Nephron (organoid): ENCODE measurements around the gene CTSD.

ENCODE experiments used
- H3K27ac Mint-ChIP-seq, 3 experiments: 2 replicates each; pipeline ENCODE4 v1.8.0; 2020; ENCODE audit warnings: mixed read lengths in 3 of 3, mild to moderate bottlenecking in 2 of 3, moderate library complexity in 1 of 3
- H3K27me3 Mint-ChIP-seq: 2 replicates; pipeline ENCODE4 v1.8.0; 2021; ENCODE audit warnings: low read depth, mild to moderate bottlenecking, moderate library complexity, mixed read lengths
- H3K36me3 Mint-ChIP-seq: 2 replicates; pipeline ENCODE4 v1.8.0; 2020; ENCODE audit warnings: low read depth, mixed read lengths
- H3K4me1 Mint-ChIP-seq: 2 replicates; pipeline ENCODE4 v1.8.0; 2020; ENCODE audit warnings: mixed read lengths
- H3K4me3 Mint-ChIP-seq, 3 experiments: 2 replicates each; pipeline ENCODE4 v1.8.0; 2020; ENCODE audit warnings: mild to moderate bottlenecking in 3 of 3, mixed read lengths in 3 of 3, moderate library complexity in 2 of 3
- H3K9me3 Mint-ChIP-seq: 2 replicates; pipeline ENCODE4 v1.8.0; 2020; ENCODE audit warnings: mixed read lengths
- CTCF ChIP-seq, 3 experiments: fragments of 200-600 bp; sonication (generic); IDR thresholded peaks; one replicate each; pipeline ENCODE4 v1.5.0; 2021; ENCODE audit warnings: antibody characterized with exemption in 3 of 3; ENCODE audit not compliant: unreplicated experiment in 3 of 3

CTSD gene

GRCh38 chr11:1792461-1792860 lies 28.7 kb upstream of the CTSD start:
- H3K9me3 Mint-ChIP-seq: peaks cover 4% of the 10 kb centered on the region
- H3K4me3 Mint-ChIP-seq: no peak overlapping the region
- no peak overlapping the region for H3K27ac Mint-ChIP-seq
- TF ChIP-seq CTCF (IDR thresholded peaks at IDR 0.05; ENCODE audit: unreplicated experiment in 3 of 3): no peak
- H3K36me3 Mint-ChIP-seq: no peaks in the 10 kb centered on the region
- H3K4me1 Mint-ChIP-seq: no peaks in the 10 kb centered on the region
- peaks cover 37% of the 10 kb centered on the region for H3K27me3 Mint-ChIP-seq

GRCh38 chr11:1791912-1792311 lies 28.2 kb upstream of the CTSD start:
- Mint-ChIP-seq H3K36me3 (no peaks in the 10 kb centered on the region), H3K27me3 (peaks cover 34% of the 10 kb centered on the region), H3K4me3 (no peak overlapping the region), H3K9me3 (peaks cover 6% of the 10 kb centered on the region), H3K4me1 (no peaks in the 10 kb centered on the region), H3K27ac (no peak overlapping the region)
- no peak for TF ChIP-seq CTCF (IDR thresholded peaks at IDR 0.05; ENCODE audit: unreplicated experiment in 3 of 3)

GRCh38 chr11:1786466-1786865 lies 22.7 kb upstream of the CTSD start:
- H3K4me1 Mint-ChIP-seq: no peaks in the 10 kb centered on the region
- no peak overlapping the region for H3K4me3 Mint-ChIP-seq
- no peaks in the 10 kb centered on the region for H3K36me3 Mint-ChIP-seq
- peaks cover 28% of the 10 kb centered on the region for H3K27me3 Mint-ChIP-seq
- TF ChIP-seq CTCF (IDR thresholded peaks at IDR 0.05; ENCODE audit: unreplicated experiment in 3 of 3): no peak
- H3K27ac Mint-ChIP-seq: no peak overlapping the region
- peaks cover 11% of the 10 kb centered on the region for H3K9me3 Mint-ChIP-seq

- Mint-ChIP-seq H3K4me3 (no peak overlapping the region), H3K9me3 (peaks cover 11% of the 10 kb centered on the region), H3K27ac (no peak overlapping the region)
Observed at GRCh38 chr11:1785749-1786413, 22.2 kb upstream of the CTSD start.

GRCh38 chr11:1784761-1785650 lies 21.3 kb upstream of the CTSD start:
- no peak overlapping the region for H3K27ac Mint-ChIP-seq
- H3K4me3 Mint-ChIP-seq: no peak overlapping the region
- no peak for TF ChIP-seq CTCF (IDR thresholded peaks at IDR 0.05; ENCODE audit: unreplicated experiment in 3 of 3)
- no peaks in the 10 kb centered on the region for H3K4me1 Mint-ChIP-seq
- H3K27me3 Mint-ChIP-seq: peaks cover 32% of the 10 kb centered on the region
- H3K9me3 Mint-ChIP-seq: peaks cover 11% of the 10 kb centered on the region
- no peaks in the 10 kb centered on the region for H3K36me3 Mint-ChIP-seq

More at GRCh38 chr11:1785749-1786413, 22.2 kb upstream of the CTSD start:
- no peaks in the 10 kb centered on the region for H3K36me3 Mint-ChIP-seq
- no peaks in the 10 kb centered on the region for H3K4me1 Mint-ChIP-seq
- H3K27me3 Mint-ChIP-seq: peaks cover 29% of the 10 kb centered on the region
- no peak for TF ChIP-seq CTCF (IDR thresholded peaks at IDR 0.05; ENCODE audit: unreplicated experiment in 3 of 3)
